Measurements from ENCODE around the gene EEF1AKMT4.
A peak's percentile ranks its signal among the peaks of the same experiment; 100 is the strongest.

The EEF1AKMT4 gene

DNA sequence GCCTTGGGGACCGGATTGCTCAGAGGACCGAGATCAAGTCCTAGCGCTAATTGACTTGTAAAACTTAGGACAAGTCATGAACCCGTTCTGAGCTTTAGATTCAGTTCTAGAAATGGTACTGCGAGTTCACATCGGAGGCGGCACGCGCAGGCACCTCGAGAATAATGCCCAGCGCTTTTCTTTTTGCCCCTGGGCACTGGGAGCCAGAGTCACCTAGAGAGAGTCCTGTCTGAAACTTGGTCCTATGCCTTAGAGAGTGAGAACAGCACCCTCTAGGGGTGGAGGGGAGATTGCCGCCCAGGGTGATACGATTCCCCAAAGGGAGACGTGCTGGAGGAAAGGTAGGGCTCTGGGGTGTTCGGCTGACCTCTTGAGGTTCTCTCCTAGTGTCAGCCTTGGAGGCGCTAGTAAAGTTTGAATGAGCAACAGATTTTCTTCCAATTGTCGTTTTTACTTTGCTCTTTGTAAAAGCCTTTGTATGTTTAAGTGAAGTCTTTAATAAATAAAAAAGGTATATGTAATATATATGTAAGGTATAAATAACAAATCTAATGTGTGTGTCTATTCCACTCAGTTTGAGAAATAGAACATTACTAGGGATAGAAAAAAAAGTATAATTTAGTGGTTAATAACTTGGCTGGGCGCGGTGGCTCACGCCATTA is 826 bp downstream of the EEF1AKMT4 start:
- no peaks in the 10 kb centered on the region for H3K9me3 ChIP-seq (ENCODE audit: severe bottlenecking)
- H3K36me3 ChIP-seq: no peaks in the 10 kb centered on the region; the same call in 1 of the 2 replicates
- TF ChIP-seq, protein P1, sequence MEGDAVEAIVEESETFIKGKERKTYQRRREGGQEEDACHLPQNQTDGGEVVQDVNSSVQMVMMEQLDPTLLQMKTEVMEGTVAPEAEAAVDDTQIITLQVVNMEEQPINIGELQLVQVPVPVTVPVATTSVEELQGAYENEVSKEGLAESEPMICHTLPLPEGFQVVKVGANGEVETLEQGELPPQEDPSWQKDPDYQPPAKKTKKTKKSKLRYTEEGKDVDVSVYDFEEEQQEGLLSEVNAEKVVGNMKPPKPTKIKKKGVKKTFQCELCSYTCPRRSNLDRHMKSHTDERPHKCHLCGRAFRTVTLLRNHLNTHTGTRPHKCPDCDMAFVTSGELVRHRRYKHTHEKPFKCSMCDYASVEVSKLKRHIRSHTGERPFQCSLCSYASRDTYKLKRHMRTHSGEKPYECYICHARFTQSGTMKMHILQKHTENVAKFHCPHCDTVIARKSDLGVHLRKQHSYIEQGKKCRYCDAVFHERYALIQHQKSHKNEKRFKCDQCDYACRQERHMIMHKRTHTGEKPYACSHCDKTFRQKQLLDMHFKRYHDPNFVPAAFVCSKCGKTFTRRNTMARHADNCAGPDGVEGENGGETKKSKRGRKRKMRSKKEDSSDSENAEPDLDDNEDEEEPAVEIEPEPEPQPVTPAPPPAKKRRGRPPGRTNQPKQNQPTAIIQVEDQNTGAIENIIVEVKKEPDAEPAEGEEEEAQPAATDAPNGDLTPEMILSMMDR (IDR thresholded peaks at IDR 0.05; ENCODE audit: low read depth, low read length): peak; percentile 90
- no peaks in the 10 kb centered on the region for H3K27me3 ChIP-seq (ENCODE audit: insufficient read depth, low read depth, severe bottlenecking)
- DNase-seq: peak; percentile 93
- peak overlapping the region; percentile 86 for H3K27ac ChIP-seq
- H3K4me3 ChIP-seq (ENCODE audit: low read depth, low read length): peak overlapping the region; percentile 60

DNA sequence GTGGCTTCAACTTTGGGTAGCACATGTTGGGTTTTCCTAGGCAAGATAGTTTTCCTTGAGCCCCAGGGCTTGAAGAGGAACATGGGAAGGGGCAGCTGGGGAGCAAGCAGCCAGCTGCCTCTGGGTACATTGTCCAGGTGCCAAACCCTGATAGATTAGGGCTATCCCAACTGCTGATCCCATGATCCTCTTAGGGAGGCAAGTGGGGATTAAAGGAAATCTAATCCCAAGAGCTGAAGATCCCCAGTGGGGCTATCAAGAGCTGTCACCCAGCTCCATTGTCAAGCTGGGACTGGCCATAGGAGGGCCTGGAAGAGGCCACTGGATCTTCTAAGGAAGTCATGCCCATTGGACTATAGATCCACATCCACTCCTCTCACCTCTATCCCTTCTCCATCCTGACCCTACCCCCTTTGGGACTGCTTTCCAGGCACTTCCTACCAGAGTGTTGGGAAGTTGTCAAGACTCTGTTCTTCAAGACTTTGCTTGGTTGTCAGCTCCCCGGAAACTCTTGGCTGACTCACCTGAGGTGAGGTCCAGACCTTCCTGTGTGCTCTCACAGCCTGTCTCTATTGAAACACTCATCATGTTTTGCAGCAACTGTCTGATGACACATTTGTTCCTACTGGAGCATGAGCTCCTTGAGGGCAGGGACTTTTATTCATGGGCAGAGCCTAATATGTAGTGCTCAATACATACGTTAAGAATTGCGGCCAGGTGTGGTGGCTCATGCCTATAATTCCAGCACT is 6.0 kb downstream of the EEF1AKMT4 start:
- DNase-seq: peak; percentile 84
- Histone ChIP-seq H3K36me3 (no peaks in the 10 kb centered on the region), H3K9me3 (ENCODE audit: severe bottlenecking) (no peaks in the 10 kb centered on the region), H3K27me3 (ENCODE audit: insufficient read depth, low read depth, severe bottlenecking) (peaks cover 18% of the 10 kb centered on the region), H3K27ac (no peak overlapping the region), H3K4me3 (ENCODE audit: low read depth, low read length) (no peak overlapping the region)
- TF ChIP-seq, protein P1 (IDR thresholded peaks at IDR 0.05; ENCODE audit: low read depth, low read length): no peak

DNA sequence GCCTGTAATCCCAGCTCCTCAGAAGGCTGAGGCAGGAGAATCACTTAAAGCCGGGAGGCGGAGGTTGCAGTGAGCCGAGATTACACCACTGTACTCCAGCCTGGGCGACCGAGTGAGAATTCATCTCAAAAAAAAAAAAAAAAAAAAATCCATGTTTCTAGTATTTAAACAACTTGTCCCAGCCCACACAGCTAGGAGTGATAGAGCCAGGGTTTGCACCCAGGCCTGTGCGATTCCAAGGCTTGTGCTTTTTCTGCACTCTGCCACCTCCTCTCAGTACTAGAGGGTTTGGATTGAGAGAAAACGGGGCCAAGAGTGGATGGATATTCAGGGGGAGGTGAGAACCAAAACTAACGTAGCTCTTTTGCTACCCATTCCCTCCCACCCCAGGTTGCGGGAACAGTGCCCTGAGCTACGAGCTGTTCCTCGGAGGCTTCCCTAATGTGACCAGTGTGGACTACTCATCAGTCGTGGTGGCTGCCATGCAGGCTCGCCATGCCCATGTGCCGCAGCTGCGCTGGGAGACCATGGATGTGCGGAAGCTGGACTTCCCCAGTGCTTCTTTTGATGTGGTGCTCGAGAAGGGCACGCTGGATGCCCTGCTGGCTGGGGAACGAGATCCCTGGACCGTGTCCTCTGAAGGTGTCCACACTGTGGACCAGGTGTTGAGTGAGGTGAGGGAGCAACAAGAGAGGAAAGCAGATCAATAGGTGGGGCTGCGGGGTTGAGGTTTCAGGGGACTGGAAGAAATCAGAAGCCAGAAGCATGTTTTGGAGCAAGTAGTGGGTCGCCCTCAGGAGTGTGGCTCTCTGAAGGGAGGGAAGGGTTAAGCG is 7.8 kb downstream of the EEF1AKMT4 start:
- TF ChIP-seq, protein P1 (IDR thresholded peaks at IDR 0.05; ENCODE audit: low read depth, low read length): no peak
- H3K36me3 ChIP-seq: no peaks in the 10 kb centered on the region
- DNase-seq: no peak
- H3K27me3 ChIP-seq (ENCODE audit: insufficient read depth, low read depth, severe bottlenecking): peaks cover 24% of the 10 kb centered on the region
- H3K9me3 ChIP-seq (ENCODE audit: severe bottlenecking): no peaks in the 10 kb centered on the region
- no peak overlapping the region for H3K4me3 ChIP-seq (ENCODE audit: low read depth, low read length)
- no peak overlapping the region for H3K27ac ChIP-seq

DNA sequence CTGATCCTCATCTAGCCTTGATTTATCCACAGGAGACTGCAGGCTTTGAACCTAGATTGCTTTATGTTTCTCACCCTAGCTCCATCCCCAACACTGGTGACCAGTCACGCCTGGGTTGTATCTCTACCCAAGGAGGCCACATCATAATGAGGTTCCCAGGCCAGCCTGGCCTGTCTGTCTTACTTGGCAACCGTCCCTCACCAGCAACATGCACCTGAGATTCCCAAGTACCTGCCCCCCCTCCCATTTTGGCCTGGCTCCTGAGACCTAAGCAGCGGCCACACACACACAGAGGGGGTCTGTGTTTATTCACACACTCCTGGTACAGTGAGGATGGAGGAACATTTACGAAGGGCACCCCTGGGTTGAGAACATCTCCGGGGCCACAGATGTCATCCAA is 9.5 kb downstream of the EEF1AKMT4 start:
- peaks cover 30% of the 10 kb centered on the region for H3K27me3 ChIP-seq (ENCODE audit: insufficient read depth, low read depth, severe bottlenecking)
- DNase-seq: no peak
- no peak overlapping the region for H3K27ac ChIP-seq
- TF ChIP-seq, protein P1 (IDR thresholded peaks at IDR 0.05; ENCODE audit: low read depth, low read length): no peak
- no peaks in the 10 kb centered on the region for H3K9me3 ChIP-seq (ENCODE audit: severe bottlenecking)
- H3K36me3 ChIP-seq: no peaks in the 10 kb centered on the region
- no peak overlapping the region for H3K4me3 ChIP-seq (ENCODE audit: low read depth, low read length)

DNA sequence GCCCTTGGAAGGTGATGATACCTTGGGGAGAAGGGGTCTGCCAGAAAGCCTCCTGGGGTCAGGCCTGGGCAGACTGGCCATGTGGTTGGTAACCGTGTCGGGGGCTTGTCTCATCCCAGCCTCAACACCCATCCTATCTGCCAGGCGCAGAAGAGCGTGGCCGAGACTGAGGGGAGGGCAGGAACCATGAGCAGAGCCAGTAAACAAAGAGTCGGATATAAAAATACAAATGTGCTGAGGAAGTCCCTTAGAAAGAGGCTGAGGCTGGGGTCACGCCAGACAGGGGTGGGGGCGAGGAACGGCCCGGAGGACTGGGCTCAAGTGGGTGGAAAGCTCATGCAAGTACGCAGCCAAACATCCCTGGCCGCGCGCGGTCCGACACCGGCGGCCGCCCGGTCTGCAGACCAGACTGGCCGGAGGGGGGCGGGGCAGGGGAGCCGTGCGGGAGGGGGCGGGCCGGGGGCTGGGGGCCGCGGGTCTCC is 10.0 kb downstream of the EEF1AKMT4 start:
- TF ChIP-seq, protein P1 (IDR thresholded peaks at IDR 0.05; ENCODE audit: low read depth, low read length): no peak
- H3K27me3 ChIP-seq (ENCODE audit: insufficient read depth, low read depth, severe bottlenecking): peaks cover 30% of the 10 kb centered on the region
- DNase-seq: no peak
- H3K9me3 ChIP-seq (ENCODE audit: severe bottlenecking): no peaks in the 10 kb centered on the region
- H3K27ac ChIP-seq: no peak overlapping the region
- no peak overlapping the region for H3K4me3 ChIP-seq (ENCODE audit: low read depth, low read length)
- no peaks in the 10 kb centered on the region for H3K36me3 ChIP-seq

Measured in WERI-Rb-1 (cell line).